NCI-H146 treated with DMSO at 0.1 percent for 48 hours (cell line): ENCODE measurements around the gene PLOD1.
"Not testable (repeated sequence)": the region's sequence is repeated elsewhere in the genome, so short reads cannot be mapped to it uniquely, and the experiment has no call there.

Experiments used
- DNase-seq: peaks from one replicate; lab custom pipeline; 2025; ENCODE audit not compliant: unreplicated experiment; lab: John Stamatoyannopoulos, UW

PLOD1 gene

DNA sequence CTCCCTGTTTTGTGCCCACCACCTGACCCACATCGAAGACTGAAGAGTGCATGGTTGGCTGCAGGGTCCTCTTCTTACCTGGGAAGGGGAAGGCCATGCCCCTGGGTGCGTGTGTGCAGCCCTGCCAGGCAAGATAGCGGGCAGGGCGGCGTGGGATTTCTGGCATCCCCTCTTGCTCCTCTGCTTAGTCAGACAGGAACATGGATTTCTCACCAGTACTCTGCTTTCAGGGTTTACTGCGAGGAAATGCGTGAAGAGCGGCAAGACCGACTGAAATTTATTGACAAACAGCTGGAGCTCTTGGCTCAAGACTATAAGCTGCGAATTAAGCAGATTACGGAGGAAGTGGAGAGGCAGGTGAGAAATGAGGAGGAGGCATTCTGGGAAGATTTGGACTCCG lies 69.2 kb downstream of the PLOD1 start:
- DNase-seq, result no peak

DNA sequence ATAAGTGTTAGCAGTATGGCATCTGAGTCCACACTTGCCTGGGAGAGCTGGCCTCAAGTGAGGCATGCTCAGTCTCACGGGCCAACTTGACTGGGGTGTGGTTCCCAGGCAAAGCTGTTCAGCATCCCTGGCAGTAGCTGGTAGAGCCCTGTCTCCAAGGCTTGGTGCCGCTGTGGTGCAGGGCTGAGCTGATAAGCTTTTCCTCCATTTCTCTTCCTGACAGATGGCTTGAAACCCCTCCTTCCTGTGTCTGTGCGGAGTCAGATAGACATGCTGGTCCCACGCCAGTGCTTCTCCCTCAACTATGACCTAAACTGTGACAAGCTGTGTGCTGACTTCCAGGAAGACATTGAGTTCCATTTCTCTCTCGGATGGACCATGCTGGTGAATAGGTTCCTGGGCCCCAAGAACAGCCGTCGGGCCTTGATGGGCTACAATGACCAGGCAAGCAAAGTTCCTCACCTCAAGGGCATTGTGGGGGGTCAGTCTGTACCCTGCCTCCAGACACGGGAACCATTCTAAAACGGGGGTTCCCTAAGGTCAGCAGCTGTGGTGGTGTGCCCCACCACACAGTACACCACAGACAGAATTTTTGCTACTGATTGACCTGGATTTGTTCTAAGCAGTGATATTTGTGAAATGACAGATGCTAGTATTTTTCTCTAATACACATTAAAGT lies 71.1 kb downstream of the PLOD1 start:
- DNase-seq, result no peak

DNA sequence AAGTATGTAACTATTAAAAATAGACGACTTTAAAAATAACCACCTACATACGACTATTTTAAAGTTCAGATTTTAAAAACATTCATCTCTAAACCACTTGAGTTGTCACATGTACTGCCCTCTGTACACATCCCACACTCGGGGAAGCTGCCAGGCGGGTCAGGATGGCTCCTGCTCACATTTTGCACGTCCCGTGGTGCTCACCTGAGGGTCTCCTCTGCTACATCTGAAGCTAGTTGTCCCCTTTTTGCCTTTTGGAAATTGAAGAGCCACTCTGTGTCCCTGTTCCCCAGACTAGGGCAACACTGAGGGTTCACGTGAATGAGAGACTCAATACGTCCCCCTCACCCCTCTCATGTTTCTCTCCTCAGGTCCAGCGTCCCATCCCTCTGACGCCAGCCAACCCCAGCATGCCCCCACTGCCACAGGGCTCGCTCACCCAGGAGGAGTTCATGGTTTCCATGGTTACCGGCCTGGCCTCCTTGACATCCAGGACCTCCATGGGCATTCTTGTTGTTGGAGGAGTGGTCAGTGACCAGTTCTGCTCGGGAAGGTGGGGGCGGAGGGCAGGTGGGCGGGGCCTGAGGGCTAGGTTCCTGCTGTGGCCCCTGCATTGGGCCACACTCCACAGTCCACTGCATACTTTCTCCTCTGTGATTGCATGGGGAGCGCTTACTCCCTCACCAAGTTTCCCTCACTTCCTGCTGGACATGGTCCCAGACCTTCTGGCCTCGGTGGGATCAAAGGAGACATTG lies 71.8 kb downstream of the PLOD1 start:
- DNase-seq, result no peak

DNA sequence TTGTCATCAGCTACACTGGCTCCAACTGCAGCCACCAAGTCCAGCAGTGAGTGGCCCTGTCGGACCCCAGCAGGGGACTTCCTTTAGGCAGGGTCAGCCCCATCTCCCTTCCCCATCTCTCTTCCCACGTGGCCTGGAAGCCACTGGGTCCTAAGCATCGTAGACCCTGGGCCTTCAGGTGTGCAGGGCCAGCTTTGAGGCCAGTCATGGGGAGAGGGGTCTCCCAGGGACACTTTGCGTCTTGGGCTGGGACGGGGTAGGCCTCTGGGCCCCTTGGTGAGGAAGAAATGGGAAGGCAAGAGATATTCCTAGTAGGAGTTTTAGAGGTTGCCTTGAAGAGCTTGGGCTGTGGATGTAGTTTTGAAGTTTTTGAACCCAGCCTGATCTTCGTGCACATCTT lies 72.7 kb downstream of the PLOD1 start:
- DNase-seq, result no peak

DNA sequence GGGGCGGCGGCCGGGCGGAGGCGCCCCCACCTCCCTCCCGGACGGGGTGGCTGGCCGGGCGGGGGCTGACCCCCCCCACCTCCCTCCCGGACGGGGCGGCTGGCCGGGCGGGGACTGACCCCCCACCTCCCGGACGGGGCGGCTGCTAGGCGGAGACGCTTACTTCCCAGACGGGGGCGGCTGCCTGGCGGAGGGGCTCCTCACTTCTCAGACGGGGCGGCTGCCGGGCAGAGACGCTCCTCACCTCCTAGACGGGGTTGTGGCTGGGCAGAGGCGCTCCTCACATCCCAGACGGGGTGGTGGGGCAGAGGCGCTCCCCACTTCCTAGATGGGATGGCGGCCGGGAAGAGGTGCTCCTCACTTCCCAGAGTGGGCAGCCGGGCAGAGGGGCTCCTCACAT lies 73.8 kb downstream of the PLOD1 start:
- not testable (repeated sequence) for DNase-seq

DNA sequence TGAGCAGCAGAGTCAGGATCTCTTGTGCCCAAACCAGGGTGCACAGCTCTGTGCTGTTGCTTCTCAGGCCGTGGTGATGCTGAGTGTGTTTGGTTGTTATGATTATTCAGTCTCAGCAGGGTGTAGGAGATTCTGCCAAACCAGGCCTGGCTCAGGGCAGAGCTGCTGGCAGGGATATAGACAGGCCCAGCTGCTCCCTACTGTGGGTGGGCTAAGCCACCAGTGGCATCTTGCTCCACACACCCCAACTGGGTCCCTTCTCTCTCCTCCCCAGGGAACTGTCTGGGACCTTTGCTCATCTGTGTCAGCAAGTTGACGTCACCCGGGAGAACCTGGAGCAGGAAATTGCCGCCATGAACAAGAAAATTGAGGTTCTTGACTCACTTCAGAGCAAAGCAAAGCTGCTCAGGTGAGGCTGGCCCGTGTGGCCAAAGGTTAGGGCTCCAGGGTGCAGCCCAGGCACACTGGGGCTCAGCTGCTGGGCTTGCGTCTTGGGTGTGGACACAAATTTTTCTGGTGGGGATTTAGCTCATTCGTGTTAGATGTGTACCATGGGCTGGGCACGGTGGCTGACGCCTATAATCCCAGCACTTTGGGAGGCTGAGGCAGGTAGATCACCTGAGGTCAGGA lies 74.9 kb downstream of the PLOD1 start:
- DNase-seq, result no peak

DNA sequence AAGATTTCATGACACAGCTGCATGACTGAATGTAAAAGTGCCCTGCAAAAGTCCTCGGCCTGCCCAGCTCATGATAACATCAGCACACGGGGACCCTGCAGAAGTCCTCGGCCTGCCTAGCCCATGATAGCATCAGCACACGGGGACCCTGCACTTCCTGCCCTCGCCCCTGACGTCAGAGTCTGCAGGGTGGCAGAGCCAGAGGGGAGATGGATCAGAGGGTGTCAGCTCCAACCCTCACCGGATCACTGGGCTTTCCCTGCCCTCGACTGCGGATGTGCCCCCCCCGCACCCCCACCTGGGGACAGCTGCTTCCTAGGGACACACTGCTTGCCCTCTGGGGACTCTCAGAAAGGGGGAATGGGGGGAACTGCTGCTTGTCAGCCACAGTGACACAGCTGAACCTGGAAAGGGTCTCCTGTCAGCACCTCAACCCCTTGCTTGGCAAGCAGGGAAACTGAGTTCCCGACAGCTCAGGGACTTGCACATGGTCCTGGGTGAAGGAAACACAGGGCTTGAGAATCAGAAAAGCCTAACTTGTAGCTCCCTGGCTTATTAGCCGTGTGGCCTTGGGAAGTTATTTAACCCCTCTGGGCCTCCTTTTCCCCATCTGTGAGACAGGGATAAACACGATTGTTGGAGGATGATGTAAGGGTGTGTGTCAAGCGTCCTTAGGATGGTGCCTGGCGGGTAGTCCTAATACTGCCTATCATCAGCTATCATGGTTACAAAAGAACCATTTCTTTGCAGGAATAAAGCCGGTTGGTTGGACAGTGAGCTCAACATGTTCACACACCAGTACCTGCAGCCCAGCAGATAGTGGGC lies 76.4 kb downstream of the PLOD1 start:
- DNase-seq, result no peak

DNA sequence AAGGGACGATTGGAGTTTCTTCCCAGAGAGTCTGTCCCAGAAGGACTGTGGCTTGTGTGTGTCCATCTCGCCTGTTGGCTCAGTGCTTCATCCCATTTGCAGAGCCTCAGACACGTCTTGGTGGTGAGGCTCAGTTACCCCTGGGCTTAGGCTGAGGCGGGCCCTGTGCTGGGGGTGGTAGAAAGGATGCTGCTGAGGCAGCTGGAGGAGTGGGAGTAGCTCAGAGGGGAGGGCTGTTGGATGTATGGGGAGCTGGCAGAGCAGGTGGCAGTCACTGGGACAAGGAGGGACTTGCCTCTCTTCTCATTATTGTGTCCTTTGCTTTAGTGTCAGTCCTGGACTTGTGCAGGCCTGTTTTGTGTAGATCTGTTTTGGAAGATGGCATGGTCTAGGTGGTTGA lies 77.5 kb downstream of the PLOD1 start:
- DNase-seq, result no peak

DNA sequence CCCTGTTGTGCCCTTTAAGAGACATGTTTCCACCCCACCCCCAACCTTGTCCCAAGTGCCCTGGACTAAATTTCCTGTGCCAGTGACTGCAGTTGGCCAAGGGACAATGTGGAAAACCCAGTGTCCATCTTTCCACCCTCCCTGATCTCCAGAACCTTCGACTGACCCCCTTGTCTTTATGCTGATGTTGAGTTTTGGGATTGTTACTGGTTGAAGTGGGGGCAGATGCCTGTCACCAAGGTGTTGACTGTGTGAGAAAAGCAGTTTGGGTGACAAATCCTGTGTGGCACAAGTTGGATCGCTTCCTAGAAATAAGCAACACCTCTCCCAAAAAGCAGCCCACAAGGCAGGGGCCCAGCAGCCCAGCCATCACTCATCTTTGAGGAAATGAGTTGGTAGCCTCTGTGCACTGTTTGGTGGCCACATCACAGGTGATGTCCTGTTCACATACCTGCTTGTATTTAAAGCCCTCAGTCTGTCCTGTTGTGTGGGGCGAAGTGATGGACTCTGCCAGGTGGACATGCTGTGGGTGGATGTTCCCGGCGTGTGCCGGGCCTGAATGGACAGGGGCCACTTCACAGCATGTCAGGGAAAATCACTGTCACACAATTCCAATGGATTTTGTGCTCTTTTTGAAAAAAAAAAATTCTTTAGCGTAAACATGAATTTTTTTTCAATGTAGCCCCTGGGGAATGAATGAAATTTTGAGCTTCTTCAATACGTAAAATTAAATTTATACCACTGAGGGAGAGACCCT lies 78.2 kb downstream of the PLOD1 start:
- DNase-seq, result no peak

DNA sequence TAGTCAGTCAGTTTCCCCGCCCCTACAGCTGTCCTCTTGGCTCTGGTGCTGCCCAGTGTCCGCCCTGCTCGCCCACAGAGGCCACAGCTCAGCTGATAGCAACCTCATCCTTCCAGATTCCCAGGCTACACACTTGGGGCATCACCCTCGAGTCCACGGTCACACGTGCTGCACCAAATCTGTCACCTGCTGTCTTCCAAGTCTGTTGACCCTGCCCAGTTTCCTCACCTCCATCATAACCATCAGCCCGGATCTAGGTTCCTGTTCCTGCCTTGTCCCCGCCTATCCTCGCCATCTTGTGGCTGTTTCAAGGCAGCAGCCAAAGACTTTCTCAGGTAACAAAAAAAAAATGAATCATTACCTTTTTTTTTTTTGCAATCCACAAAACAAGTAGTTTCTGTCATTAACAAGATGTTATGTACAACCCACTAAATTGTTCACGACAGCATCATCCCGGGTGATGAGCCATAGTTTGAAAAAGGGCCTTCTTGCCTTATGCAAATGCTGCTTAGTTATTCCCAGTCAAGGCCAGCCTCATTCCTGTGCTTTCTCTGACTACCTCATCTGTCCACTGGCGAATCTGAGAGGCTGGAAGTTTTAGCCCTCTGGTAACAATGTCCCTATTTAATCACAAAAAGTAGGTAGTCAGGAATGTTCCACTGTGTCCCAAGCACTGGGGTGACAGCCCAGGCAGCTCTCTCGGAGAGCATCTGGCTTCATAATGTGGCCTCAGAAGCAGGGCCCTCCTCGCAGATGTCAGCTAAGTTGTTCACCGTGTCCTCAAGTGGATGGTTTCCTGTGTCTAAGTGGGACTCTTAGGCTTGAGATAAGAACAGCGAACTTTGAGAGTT lies 79.8 kb downstream of the PLOD1 start:
- no peak for DNase-seq

DNA sequence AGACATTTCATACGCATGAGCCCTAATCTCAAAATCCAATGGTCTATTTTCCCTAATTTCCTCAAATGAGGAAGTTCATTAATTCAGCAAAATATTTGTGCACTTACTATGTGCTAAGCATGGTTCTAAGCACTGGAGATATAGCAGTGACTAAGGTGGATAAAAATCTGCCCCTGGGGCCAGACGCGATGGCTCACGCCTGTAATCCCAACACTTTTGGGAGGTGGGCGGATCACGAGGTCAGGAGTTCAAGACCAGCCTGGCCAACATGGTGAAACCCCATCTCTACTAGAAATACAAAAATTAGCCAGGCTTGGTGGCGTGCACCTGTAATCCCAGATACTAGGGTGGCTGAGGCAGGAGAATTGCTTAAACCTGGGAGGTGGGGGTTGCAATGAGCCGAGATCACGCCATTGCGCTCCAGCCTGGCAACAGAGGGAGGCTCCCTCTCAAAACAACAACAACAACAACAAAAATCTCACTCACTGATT lies 80.5 kb downstream of the PLOD1 start:
- no peak for DNase-seq

DNA sequence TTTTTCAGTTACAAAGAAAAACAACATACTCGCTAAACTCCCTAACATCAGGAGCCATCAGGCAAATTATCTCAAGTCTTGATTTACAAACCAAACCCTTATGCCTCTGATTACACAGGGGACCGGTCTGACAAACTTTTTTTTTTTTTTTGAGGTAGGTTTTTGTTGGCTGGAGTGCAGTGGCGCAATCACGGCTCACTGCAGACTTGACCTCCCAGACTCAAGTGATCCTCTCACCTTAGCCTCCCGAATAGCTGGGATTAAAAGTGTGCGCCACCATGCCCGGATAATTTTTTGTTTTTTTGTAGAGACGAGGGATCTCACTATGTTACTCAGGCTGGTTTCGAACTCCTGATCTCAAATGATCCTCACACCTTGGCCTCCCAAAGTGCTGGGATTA lies 81.0 kb downstream of the PLOD1 start:
- DNase-seq, result no peak

DNA sequence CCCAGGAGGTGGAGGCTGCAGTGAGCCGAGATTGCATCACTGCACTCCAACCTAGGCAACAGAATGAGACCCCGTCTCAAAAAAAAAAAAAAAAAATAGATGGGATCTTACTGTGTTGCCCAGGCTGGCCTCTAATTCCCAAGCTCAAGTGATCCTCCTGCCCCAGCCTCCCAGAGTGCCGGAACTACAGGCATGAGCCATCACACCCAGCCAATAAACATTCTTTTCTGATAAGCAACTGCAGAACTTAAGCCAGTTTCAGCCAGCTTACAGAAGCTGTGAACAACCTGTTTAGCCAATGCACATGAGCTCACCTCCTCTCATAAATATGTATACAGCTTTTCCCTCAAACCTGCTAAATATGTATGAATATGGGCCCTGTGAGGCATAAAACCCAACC lies 81.7 kb downstream of the PLOD1 start:
- DNase-seq, result no peak

DNA sequence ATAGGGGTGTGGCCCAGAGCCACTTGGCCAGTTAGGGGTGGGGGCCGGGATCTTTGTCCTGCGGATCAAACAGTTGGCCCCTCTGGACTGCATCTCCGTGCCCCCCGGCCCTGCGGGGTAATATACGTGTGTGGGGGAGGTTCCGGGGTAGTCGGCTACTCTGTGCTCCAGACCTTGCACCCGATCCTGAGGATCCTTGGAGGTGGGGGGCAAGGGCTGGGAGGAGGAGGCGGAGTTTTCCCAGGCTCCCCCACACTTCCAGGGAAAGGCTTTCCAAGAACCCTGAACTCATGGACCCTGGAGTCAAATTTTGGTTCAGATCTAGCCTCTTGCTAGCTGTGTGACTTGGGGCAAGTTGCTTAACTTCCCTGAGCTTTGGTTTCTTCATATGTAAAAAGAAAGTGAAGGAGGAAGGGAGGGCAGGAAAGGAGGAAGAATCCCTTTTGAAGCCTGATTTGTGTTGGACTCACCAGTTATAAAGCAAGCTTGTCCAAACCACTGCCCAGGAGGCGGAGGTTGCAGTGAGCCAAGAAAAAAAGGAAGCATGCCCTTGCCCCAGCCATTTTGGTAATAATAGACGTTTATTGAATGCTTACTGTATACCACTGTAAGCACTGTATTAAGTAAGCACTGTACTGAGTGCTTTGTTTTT lies 85.5 kb downstream of the PLOD1 start:
- DNase-seq, result no peak

DNA sequence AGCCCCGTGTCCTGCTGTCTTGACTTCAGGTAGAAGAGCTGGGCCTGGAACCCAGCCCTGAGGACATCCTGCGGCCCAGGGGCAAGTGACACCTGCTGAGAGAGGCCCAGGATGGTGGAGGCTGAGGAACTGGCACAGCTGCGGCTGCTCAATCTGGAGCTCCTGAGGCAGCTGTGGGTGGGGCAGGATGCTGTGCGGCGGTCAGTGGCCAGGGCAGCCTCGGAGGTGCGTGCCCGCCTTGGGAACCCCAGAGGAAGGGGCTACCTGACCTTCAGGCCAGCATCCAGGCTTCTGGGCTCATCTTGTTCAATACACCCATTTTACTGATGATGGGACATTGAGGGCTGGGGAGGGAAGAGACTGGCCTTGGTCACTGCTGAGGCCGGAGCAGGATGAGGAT lies 87.1 kb downstream of the PLOD1 start:
- no peak for DNase-seq

DNA sequence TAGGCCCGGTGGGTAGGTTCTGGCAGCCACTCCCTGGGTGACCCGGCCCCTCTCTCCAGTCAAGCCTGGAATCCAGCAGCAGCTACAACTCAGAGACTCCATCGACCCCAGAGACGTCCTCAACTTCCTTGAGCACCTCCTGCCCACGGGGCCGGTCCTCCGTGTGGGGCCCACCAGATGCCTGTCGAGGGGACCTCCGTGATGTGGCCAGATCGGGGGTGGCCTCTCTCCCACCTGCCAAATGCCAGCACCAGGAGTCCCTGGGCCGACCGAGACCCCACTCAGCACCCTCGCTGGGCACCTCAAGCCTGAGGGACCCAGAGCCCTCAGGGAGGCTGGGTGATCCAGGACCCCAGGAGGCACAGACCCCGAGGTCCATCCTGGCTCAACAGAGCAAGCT lies 87.5 kb downstream of the PLOD1 start:
- DNase-seq, result no peak
